NCI-H2107 treated with DMSO at 0.1 percent for 48 hours (cell line): ENCODE results near the gene GRIP2.

ENCODE experiments used
- DNase-seq: peaks from one replicate; lab custom pipeline; 2025; ENCODE audit not compliant: unreplicated experiment; lab: John Stamatoyannopoulos, UW

The GRIP2 gene

DNA sequence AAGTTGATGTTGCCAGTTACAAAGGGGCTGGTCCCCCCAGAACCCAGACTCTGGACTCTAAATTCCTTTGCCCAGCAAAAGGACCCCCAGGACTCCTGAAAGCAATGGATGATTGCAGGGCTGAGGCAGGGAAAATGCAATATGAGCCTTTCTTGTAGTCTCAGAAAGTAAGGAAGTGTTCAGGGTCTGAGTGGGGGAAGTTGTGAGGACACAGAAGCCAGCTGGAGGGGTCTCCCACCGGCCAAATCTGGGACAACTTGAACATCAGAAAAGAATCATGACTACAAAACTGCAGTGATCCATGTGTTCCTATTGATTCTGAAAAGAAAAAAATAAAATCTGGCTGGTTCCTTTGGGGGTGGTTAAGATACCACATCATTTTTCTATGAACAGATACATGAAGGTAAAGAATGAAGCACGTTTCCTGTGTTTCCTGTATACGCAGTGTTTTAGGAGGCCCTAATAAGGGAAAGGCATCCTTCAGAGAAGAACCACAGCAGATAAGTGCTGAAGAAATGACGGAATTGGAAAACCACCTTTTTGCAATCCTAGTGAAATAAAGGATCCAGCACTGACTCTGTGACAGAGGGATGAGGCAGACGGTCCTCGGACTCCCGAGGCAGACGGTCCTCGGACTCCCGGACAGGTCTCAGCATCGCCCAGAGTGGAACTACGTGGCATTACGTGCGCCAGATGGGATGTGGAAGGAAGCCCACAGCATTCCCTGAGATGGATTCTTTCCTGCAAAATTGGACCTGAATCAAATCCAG lies 22.2 kb upstream of the GRIP2 start:
- no peak for DNase-seq

GRCh38 chr3:14561051-14561960 lies 21.2 kb upstream of the GRIP2 start:
- DNase-seq = no peak

- no peak for DNase-seq
Measured at GRCh38 chr3:14560110-14560509, 20.0 kb upstream of the GRIP2 start.

DNA sequence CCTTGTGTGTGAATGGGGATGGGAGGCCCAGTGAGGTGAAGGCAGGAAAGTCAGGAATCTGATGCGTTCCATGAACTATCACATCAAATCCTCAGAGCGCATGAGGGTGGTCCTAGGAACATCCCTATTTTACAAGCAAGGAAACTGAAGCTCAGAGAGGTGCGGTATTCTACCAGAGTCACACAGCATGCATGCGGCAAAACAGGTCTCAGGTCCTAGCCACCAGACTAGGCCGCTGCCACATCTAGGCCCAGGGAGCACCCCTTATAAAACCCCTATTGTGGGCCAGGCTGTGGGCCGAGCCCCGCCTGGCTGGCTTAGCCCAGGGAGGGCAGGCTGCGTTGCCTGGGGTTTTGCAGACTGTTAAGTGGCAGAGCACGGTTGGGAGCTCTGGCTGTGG lies 17.9 kb upstream of the GRIP2 start:
- DNase-seq = no peak

DNA sequence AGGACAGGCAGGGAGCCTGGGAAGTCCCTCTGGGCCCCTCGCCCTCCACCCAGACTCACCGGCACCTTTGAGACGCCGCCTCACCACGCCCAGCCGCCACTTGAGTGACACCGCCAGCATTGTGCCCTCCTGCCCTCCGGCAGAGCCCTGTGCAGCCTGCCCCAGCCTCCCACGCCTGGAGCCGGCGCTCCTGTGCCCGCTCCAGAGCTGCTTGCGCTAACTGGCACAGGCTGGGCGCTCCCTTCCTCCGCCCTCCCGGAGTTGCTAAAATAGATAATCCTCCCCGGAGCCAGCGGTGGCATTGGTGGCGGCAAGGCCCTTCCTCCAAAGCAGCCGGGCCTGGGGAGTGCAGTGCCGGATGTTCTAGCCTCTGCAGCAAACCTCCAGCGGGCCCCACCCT lies 15.7 kb upstream of the GRIP2 start:
- no peak for DNase-seq

DNA sequence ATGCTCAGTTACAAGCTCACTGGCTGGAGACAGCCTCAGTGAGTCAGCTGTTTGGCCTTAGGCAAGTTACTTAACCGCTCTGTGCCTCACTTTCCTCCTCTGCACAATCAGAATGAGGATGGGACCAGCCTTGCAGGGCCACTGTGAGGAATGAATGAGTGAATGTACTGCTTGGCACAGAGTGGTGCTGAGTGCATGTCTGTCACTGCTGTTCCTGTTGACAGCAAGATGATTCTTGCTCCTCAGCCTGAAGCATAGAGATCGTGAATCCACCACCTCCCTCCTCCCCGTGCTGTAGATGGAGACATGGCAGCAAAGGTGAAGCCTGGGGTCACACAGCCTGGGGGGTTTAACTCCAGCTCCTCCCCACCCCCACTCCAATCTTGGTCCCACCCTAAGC lies 14.6 kb upstream of the GRIP2 start:
- DNase-seq = no peak

DNA sequence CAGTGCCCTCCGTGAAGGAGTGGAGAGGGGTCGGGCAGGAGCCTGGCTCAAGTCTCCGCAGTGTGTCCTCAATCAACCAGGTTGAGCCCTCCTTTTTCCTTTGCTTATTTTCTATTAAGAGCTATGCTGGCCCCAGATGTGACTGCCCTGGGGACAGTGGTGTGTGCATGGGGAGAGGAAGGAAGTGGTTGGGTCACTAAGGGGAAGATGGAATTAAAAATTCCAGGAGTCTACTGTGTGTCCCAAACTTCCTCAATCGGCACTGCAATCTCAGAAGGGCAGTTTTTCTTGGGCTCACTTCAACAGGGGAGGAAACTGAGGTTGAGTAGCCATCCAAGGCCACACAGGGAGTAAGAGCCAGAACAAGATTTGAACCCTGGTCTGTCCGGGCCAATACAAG lies 13.7 kb upstream of the GRIP2 start:
- no peak for DNase-seq

DNA sequence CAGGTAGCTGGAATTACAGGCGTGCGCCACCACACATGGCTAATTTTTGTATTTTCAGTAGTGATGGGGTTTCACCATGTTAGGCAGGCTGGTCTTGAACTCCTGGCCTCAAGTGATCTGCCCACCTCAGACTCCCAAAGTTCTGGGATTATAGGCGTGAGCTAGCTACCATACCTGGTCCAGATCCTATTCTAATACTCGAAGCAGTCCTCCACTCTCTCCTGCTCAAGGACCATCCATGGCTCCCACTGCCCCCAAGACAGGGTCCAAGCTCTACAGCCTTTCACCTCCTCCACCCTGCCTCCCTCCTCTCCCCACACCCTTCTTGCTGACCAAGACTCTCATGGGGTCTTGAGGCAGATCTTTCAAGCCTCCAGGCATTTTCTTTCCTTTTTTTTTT lies 12.6 kb upstream of the GRIP2 start:
- no peak for DNase-seq

GRCh38 chr3:14552041-14552648 lies 12.0 kb upstream of the GRIP2 start:
- DNase-seq = no peak

- no peak for DNase-seq
Measured at GRCh38 chr3:14550651-14551611, 10.8 kb upstream of the GRIP2 start.

DNA sequence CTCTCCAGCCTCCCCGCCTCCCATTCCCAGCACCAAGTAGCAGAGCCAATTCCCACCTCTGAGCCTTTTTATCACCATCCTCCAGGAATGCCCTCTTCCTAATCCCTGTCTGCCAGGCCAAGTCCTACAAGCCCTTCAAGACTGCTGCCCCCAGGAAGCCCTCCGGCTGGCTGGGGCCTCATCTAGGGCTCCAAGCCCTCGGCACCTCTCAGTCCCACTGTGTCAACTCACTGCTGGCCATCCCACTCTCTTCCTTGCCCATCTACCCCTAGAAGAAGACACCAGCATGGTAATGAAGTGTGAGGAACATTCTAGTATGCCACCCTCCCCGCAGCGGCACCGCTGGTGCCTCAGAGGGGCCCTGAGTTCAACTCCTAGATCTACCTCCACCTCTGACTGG lies 10.0 kb upstream of the GRIP2 start:
- no peak for DNase-seq

DNA sequence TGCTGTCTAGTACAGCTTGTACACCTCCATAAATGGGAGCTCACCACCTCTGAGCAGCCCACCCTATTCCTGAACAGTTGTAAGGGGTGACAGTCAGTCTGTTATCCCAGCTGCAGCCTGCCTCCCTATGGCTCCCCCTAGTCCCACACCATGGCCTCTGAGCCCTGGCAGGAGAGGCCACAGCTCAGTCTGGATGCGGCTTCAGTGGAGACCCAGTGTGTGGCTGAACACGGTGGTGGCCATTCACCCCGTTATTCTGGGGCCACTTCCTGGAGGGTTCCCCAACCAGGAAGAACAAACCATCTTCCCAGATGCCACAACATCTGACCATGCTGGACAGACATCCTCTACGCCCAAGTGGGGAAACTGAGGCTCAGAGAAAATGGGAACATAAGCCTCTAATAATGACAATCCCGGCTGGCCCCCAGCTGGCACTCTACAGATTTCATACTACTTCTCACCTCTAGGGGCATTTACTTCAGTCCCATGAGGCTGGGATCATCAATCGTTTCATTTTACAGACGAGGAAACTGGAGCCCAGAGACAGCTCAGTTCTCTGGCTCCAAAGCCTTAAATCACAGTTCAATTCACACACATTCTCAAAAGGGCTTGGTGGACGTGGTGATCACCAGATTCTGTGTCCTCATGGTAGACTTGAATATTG lies 9.2 kb upstream of the GRIP2 start:
- DNase-seq = no peak

DNA sequence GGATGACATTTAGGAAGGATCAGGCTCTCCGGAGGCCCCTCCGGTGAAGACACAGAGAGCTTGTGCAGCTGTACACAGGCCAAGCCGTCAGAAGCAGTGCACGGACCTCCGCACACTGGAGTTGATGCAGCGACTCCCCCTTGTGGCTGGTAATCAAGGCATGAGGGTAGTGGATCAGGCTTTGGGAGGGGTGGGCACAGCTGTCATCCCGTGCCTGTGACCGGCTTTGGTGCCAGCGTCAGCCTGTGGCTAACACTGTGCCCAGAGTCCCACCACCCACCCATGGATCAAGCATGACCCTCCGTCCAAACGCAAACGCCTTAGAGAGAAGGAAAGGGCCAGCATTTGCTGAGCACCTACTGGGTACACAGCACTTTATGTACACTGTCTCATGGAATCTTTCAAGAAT lies 8.2 kb upstream of the GRIP2 start:
- peak; percentile 1 for DNase-seq

DNA sequence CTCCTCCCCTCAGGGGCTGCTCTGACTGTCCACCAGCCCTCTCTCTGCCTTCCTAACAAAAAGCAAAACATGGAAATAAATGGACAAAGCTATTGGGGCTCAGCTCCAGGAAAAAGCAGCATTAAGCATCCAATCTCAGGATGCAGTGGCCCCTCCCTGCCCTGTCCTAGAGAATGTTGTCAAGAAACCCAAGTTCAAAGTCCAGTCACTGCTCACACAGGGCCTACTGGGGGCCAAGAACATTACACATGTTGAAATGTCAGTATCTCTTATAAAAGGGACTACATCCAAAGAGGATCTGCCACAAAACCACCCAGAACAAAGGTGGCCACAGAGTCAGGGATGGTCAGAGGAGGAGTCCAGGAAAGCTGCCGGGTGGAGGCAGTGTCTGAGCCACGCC lies 7.6 kb upstream of the GRIP2 start:
- DNase-seq = no peak

DNA sequence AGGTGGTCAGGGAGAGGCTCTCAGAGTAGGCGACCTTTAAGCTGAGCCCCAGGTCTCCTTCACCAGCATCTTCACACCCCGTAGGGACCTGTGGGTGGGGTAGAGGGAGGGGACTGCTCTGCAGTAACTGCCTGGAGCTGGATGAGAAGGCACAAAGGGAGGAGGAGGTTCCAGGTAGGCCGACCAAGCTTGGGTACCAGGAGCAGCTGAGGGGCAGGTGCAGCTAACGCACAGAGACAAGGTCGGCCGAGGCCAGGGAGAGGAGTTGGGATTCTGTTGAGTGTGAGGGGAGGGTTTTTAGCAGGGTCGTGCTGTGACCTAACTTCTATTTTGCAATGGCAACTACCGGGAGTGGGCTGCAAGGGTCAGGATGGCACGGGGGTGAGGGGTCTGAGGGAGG lies 5.9 kb upstream of the GRIP2 start:
- no peak for DNase-seq

- no peak for DNase-seq
Measured at GRCh38 chr3:14545251-14545635, 5.1 kb upstream of the GRIP2 start.

DNA sequence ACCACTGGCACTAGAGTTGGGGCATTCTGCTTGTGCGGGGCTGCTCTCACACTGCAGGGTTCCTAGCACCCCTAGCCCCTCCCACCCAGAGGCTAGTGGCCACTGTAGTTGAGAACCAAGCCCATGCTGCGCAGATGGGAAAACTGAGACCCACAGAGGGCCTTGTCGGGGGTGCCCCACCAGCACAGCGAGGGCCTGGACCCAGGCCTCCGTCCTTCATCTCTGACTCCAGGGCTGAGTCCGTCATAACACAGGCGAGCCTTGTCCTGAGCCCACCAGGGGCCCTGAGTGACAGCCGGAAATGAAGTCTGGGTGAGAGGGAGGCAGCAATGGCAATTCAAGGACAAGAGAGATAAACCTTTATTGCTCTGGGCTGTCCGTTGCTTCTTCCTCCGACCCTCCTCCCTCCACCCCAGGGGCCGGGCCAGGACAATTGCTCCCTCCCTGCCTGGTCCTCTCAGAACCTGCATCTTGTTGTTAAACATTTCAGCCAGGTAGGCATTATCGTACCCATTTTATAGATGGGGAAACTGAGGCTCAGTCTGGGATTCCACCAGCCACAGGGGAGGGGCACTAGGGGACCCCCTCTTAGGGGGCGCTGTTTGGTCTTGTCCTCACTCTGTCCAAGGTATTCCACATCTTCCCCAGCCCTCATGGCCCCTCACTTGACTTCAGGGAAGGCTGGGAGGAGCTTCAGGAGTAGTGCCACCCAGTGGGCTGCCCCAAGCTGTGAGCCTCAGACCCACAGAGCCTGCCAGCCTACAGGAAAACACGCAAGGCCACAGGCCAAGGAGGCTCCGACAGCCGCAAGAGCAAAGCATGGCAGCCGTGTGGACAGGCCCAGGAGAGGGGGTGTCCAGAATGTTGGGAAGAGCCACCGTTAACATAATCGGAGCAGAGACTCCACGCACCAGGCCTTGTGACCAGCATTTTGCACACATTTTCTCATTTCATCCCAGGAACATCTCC lies 4.4 kb upstream of the GRIP2 start:
- no peak for DNase-seq

DNA sequence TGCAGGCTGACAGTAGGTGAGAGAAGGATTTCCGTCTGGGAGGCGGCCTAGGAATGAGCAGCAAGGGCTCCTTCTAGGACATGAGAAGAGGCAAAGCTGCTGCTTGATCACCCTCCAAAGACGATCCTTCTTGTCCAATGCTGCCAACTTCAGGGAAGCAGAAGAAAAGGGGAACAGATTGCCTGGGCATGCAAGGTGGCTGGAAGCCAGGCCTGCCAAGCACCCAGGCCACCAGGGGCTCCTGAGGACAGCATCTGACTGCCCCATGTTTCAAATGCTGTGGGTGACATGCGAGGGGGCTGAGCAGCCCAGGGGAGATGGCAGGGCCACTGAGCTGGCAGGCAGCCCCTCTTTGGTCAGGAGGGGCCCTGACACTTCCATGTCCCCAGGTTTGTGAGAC lies 3.3 kb upstream of the GRIP2 start:
- DNase-seq = no peak

DNA sequence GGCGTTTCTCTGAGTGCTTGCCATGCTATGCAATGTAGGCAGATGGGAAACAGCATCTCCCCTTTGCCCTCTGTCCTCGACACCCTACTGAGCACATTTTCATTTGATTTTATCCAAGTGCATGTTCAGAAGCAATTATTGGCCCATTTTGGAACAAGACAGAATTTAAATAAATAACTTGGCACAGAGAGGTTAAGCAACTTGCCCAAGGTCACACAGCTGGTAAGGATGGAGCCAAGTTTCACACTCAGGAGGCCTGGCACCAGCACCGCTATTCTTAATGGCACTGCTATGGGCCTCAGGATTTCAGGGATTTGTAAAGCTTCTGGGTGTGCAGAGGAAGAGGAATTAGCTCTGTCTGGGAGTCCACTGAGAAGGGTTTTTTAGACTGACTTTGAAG lies 2.5 kb upstream of the GRIP2 start:
- DNase-seq = no peak
